Smooth muscle cell (in vitro differentiated cells): ENCODE measurements around the gene PITPNB. TPM values are rescaled to one million over a fixed set of nuclear protein-coding genes. Genes with fewer than 3 reads are reported as not detected.

Source experiments
- DNase-seq: peaks from one replicate; lab custom pipeline; 2025; ENCODE audit not compliant: unreplicated experiment; lab: John Stamatoyannopoulos, UW
- H2AFZ ChIP-seq: fragments of 200-600 bp; sonication (generic); 2 replicates; pipeline ENCODE4 v1.6.0; 2016; ENCODE audit warnings: antibody characterized with exemption, low read depth, mild to moderate bottlenecking
- H3F3A ChIP-seq: fragments of 200-600 bp; sonication (generic); 2 replicates; pipeline ENCODE4 v1.6.0; 2017; ENCODE audit warnings: antibody characterized with exemption, low read depth
- H3K27ac ChIP-seq: fragments of 200-600 bp; sonication (generic); 2 replicates; pipeline ENCODE4 v1.5.1; 2016; ENCODE audit warnings: low read depth, mild to moderate bottlenecking
- H3K27me3 ChIP-seq: fragments of 200-600 bp; sonication (generic); 2 replicates; pipeline ENCODE4 v1.6.1; 2016; ENCODE audit warnings: low read depth, mild to moderate bottlenecking
- H3K36me3 ChIP-seq: fragments of 200-600 bp; sonication (generic); 2 replicates; pipeline ENCODE4 v1.5.1; 2016; ENCODE audit warnings: low read depth
- H3K4me1 ChIP-seq: fragments of 200-600 bp; sonication (generic); 2 replicates; pipeline ENCODE4 v1.5.1; 2016; ENCODE audit warnings: low read depth
- H3K4me2 ChIP-seq: fragments of 200-600 bp; sonication (generic); 2 replicates; pipeline ENCODE4 v1.6.0; 2016; ENCODE audit warnings: mild to moderate bottlenecking
- H3K4me3 ChIP-seq: fragments of 200-600 bp; sonication (generic); 2 replicates; pipeline ENCODE4 v1.5.1; 2016; ENCODE audit warnings: mild to moderate bottlenecking
- H3K79me2 ChIP-seq: fragments of 200-600 bp; sonication (generic); 2 replicates; pipeline ENCODE4 v1.6.0; 2016; ENCODE audit warnings: low read depth, mild to moderate bottlenecking
- H3K9ac ChIP-seq: fragments of 200-600 bp; sonication (generic); 2 replicates; pipeline ENCODE4 v1.6.0; 2016; ENCODE audit warnings: low read depth
- H3K9me3 ChIP-seq: fragments of 200-600 bp; sonication (generic); replicated peaks from 2 replicates; pipeline ENCODE4 v1.5.1; 2016; ENCODE audit warnings: low read depth
- H4K20me1 ChIP-seq: fragments of 200-600 bp; sonication (generic); 2 replicates; pipeline ENCODE4 v1.6.0; 2016; ENCODE audit warnings: low read depth
- CTCF ChIP-seq: fragments of 200-600 bp; sonication (generic); IDR thresholded peaks from 2 replicates; pipeline ENCODE4 v1.5.1; 2017; ENCODE audit warnings: borderline replicate concordance, mild to moderate bottlenecking, antibody characterized with exemption; ENCODE audit not compliant: insufficient read depth, poor library complexity, severe bottlenecking
- WGBS: methylation state at CpG from one replicate; pipeline ENCODE4 v1.1.7; 2016; ENCODE audit warnings: low lambda C conversion rate; 5-methylcytosine and 5-hydroxymethylcytosine counted together
- polyA plus RNA-seq: library from polyadenylated mRNA; unstranded; fragments of >200 nt; fragmentation: Nextera tagmentation; extraction: Ambion mirVana; gene quantifications from 2 replicates; pipeline ENCODE4 v1.2.1, GENCODE V29; 2016
- total RNA-seq: library from RNA; depleted of rRNA; stranded (reverse); fragments of >200 nt; gene quantifications from 2 replicates; pipeline ENCODE4 v1.2.3, GENCODE V29; 2014

The PITPNB gene
- total and polyA plus RNA-seq, 2 experiments from 2014 or later: 37.8 to 47.0 TPM

- peak overlapping the region; percentile 65 for H3K4me2 ChIP-seq
- H4K20me1 ChIP-seq: peaks cover 17% of the 10 kb centered on the region
- peaks cover 24% of the 10 kb centered on the region for H3K4me1 ChIP-seq
- no peaks in the 10 kb centered on the region for H3K36me3 ChIP-seq
- 48% methylated on average over 4 of the region's 4 CpGs for WGBS
- H3K9ac ChIP-seq: peak overlapping the region; percentile 83
- H3K27me3 ChIP-seq: no peaks in the 10 kb centered on the region
- H3F3A ChIP-seq: peaks cover 27% of the 10 kb centered on the region
- no peak for DNase-seq
- peak overlapping the region; percentile 93 for H3K27ac ChIP-seq
- peaks cover 34% of the 10 kb centered on the region for H3K79me2 ChIP-seq
- no peak overlapping the region for H3K4me3 ChIP-seq
- no peak overlapping the region for H2AFZ ChIP-seq
- TF ChIP-seq CTCF: no peak
- no peaks in the 10 kb centered on the region for H3K9me3 ChIP-seq
These were observed 51.7 kb downstream of the PITPNB start for GRCh38 chr22:27867085-27867952.

GRCh38 chr22:27866135-27867084, 52.6 kb downstream of the PITPNB start:
- H3F3A ChIP-seq: peaks cover 27% of the 10 kb centered on the region

GRCh38 chr22:27865496-27865895, 53.6 kb downstream of the PITPNB start:
- Histone ChIP-seq H3K4me2 (peak overlapping the region; percentile 65), H4K20me1 (peaks cover 19% of the 10 kb centered on the region), H2AFZ (no peak overlapping the region), H3K4me1 (peaks cover 24% of the 10 kb centered on the region), H3K27ac (peak overlapping the region; percentile 93), H3F3A (peaks cover 23% of the 10 kb centered on the region), H3K4me3 (no peak overlapping the region), H3K9me3 (no peaks in the 10 kb centered on the region), H3K79me2 (peaks cover 29% of the 10 kb centered on the region), H3K9ac (peak overlapping the region; percentile 83), H3K27me3 (no peaks in the 10 kb centered on the region), H3K36me3 (no peaks in the 10 kb centered on the region)
- no peak for TF ChIP-seq CTCF
- 94% methylated on average over 6 of the region's 6 CpGs for WGBS
- no peak for DNase-seq

More at GRCh38 chr22:27866135-27867084, 52.6 kb downstream of the PITPNB start:
- WGBS: 50% methylated on average over 7 of the region's 7 CpGs
- Histone ChIP-seq H4K20me1 (peaks cover 17% of the 10 kb centered on the region), H3K9me3 (no peaks in the 10 kb centered on the region), H3K9ac (peak overlapping the region; percentile 83), H3K27me3 (no peaks in the 10 kb centered on the region), H2AFZ (no peak overlapping the region), H3K27ac (peak overlapping the region; percentile 93), H3K79me2 (peaks cover 33% of the 10 kb centered on the region), H3K4me2 (peak overlapping the region; percentile 65), H3K4me1 (peaks cover 24% of the 10 kb centered on the region), H3K4me3 (no peak overlapping the region), H3K36me3 (no peaks in the 10 kb centered on the region)
- no peak for TF ChIP-seq CTCF
- DNase-seq: no peak
